Stimulated activated naive CD8-positive, alpha-beta T cell treated with anti-CD3 and anti-CD28 coated beads, Interleukin-15, Interleukin-2, amounts not matched to agents 100 ng/mL and 50 ng/mL, for 24 hours (primary cell): Measurements from ENCODE around the gene AP2M1.

Experiments
- H3K27ac Mint-ChIP-seq: one replicate; pipeline ENCODE4 v1.8.0; 2021; ENCODE audit warnings: mild to moderate bottlenecking, mixed read lengths
- H3K27me3 Mint-ChIP-seq: one replicate; pipeline ENCODE4 v1.8.0; 2021; ENCODE audit warnings: mixed read lengths
- H3K36me3 Mint-ChIP-seq: one replicate; pipeline ENCODE4 v1.8.0; 2021; ENCODE audit warnings: low read depth, mixed read lengths
- H3K4me1 Mint-ChIP-seq: one replicate; pipeline ENCODE4 v1.8.0; 2021; ENCODE audit warnings: low read depth, mixed read lengths
- H3K4me3 Mint-ChIP-seq: one replicate; pipeline ENCODE4 v1.8.0; 2021; ENCODE audit warnings: mild to moderate bottlenecking, mixed read lengths
- H3K9me3 Mint-ChIP-seq: one replicate; pipeline ENCODE4 v1.8.0; 2021; ENCODE audit warnings: mixed read lengths

Gene AP2M1

GRCh38 chr3:184174646-184175492 is at the start of gene AP2M1:
TSS of gene AP2M1 (plus strand) at chr3:184174855. CDS start at chr3:184176994, 2,139 bp downstream.
- no peaks in the 10 kb centered on the region for H3K27me3 Mint-ChIP-seq
- peaks cover 32% of the 10 kb centered on the region for H3K36me3 Mint-ChIP-seq
- no peaks in the 10 kb centered on the region for H3K9me3 Mint-ChIP-seq
- H3K4me3 Mint-ChIP-seq, result peak within 1 kb of the TSS; percentile 98
- peaks cover 33% of the 10 kb centered on the region for H3K4me1 Mint-ChIP-seq
- peak within 1 kb of the TSS; percentile 74 for H3K27ac Mint-ChIP-seq

- no peaks in the 10 kb centered on the region for H3K4me1 Mint-ChIP-seq
- no peaks in the 10 kb centered on the region for H3K9me3 Mint-ChIP-seq
- H3K27ac Mint-ChIP-seq, result no peak overlapping the region
- no peak overlapping the region for H3K4me3 Mint-ChIP-seq
- H3K36me3 Mint-ChIP-seq, result no peaks in the 10 kb centered on the region
- no peaks in the 10 kb centered on the region for H3K27me3 Mint-ChIP-seq
These were observed 48.6 kb upstream of the AP2M1 start for GRCh38 chr3:184126006-184126405.

GRCh38 chr3:184129012-184129411 is 45.6 kb upstream of the AP2M1 start:
- no peaks in the 10 kb centered on the region for H3K9me3 Mint-ChIP-seq
- no peaks in the 10 kb centered on the region for H3K27me3 Mint-ChIP-seq
- no peaks in the 10 kb centered on the region for H3K36me3 Mint-ChIP-seq
- H3K4me1 Mint-ChIP-seq, result peaks cover 8% of the 10 kb centered on the region
- H3K4me3 Mint-ChIP-seq, result no peak overlapping the region
- no peak overlapping the region for H3K27ac Mint-ChIP-seq

GRCh38 chr3:184132945-184133344 is 41.7 kb upstream of the AP2M1 start:
- H3K36me3 Mint-ChIP-seq, result peaks cover 17% of the 10 kb centered on the region
- no peaks in the 10 kb centered on the region for H3K9me3 Mint-ChIP-seq
- H3K27me3 Mint-ChIP-seq, result no peaks in the 10 kb centered on the region
- H3K4me3 Mint-ChIP-seq, result no peak overlapping the region
- no peak overlapping the region for H3K27ac Mint-ChIP-seq
- peaks cover 32% of the 10 kb centered on the region for H3K4me1 Mint-ChIP-seq

DNA sequence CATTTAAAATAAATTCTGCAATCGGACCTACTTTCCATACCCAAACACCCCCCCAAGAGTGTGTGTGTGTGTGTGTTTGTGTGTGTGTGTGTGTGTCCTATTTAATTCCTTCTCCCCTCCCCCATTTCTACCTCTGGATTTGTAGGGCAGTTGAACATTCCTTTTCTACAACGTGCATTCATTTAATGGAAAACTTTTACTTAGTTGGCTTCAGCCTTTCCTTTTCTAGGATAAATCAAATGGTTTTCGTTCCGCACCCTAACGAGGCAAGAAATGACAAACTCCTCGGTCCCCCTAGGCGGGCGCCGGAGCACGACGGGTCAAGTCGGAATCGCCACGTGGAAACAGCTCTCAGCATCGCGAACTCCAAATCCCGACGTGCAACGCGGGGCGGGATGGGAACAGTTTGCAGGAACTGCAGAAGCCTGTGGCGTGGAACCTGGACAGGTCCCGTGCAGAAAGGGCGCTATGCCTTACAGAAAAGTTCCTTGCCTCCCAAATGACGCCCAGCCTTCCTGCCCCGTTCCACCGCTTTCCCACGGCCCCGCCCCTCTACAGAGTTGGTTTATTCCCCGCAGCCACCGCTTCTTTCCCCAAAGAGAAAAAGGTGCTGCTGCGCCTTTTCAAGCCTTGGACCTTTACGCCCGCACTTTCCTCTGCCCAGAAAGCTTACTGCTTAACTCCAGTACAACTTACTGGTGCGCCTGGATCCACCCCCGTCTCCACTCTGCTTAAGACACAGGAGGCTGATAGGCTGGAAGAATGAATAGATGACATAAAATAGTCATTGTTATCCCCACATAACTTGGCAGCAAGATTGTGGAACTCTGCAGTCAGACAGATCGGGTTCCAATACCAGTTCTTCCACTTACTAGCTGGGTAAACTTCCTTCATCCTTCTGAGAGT is 40.6 kb upstream of the AP2M1 start:
- Mint-ChIP-seq H3K36me3 (peaks cover 19% of the 10 kb centered on the region), H3K9me3 (no peaks in the 10 kb centered on the region), H3K4me1 (peaks cover 33% of the 10 kb centered on the region), H3K4me3 (peak overlapping the region; percentile 97), H3K27me3 (no peaks in the 10 kb centered on the region), H3K27ac (peak overlapping the region; percentile 95)

GRCh38 chr3:184134746-184135148 is 39.9 kb upstream of the AP2M1 start:
- Mint-ChIP-seq H3K27ac (peak overlapping the region; percentile 95), H3K4me1 (peaks cover 33% of the 10 kb centered on the region), H3K36me3 (peaks cover 19% of the 10 kb centered on the region), H3K27me3 (no peaks in the 10 kb centered on the region), H3K9me3 (no peaks in the 10 kb centered on the region), H3K4me3 (peak overlapping the region; percentile 97)

DNA sequence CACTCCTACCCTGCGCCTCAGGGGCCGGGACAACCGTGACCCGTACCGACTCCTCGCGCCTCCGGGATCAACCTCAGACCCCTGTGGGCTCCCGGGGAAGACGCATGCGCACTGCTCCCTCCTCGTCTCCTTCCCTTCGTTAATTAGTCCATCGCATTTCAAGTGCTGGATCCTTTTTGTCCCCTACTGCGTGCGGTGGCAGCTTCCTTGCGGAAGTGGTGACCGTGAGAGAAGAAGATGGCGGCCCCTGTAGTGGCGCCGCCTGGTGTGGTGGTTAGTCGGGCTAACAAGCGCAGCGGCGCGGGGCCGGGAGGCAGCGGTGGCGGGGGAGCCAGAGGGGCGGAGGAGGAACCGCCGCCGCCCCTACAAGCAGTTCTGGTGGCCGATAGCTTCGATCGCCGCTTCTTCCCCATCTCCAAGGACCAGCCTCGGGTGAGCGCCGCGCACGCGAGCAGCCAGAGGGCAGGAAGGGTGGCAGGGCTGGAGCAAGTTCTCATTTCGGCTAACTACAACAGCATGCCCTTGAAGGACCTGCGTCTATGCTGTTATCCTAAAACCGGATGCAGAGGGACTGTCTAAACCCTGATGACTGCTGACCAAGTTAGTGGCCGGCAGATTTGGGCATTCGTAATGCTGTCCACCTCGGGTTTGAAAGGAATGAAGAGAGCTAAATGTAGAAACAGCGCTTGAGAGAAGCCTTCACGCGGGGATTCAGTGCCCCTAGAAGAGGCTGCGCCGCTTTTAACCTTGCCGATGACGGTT is 39.3 kb upstream of the AP2M1 start, which contains the start of gene EIF2B5:
TSS of gene EIF2B5 (plus strand) at position 210 of the 762 bp plus-strand sequence. CDS start at position 238, 28 bp downstream.
- no peaks in the 10 kb centered on the region for H3K27me3 Mint-ChIP-seq
- H3K4me1 Mint-ChIP-seq, result peaks cover 33% of the 10 kb centered on the region
- H3K27ac Mint-ChIP-seq, result peak within 1 kb of the TSS; percentile 95
- H3K9me3 Mint-ChIP-seq, result no peaks in the 10 kb centered on the region
- H3K4me3 Mint-ChIP-seq, result peak within 1 kb of the TSS; percentile 97
- H3K36me3 Mint-ChIP-seq, result peaks cover 25% of the 10 kb centered on the region

DNA sequence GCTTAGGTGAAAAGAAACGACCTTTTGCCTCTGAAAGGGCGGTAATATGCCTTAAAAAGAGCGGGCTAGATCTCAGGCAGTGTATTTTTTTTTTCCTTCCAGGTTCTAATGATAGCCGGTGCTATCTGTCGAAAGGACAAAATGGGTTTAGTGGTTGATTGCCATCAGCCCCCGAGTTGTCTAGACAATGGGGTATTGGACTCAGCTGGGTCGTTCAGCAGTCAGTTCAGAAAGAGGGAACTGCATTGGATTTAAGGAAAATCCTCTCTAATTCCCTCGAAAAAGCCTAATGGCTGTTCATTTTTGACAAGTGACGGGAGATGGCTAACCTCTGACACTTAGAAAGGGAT is 38.8 kb upstream of the AP2M1 start:
- Mint-ChIP-seq H3K27ac (peak overlapping the region; percentile 95), H3K4me3 (peak overlapping the region; percentile 97), H3K4me1 (peaks cover 33% of the 10 kb centered on the region), H3K36me3 (peaks cover 30% of the 10 kb centered on the region), H3K27me3 (no peaks in the 10 kb centered on the region), H3K9me3 (no peaks in the 10 kb centered on the region)

DNA sequence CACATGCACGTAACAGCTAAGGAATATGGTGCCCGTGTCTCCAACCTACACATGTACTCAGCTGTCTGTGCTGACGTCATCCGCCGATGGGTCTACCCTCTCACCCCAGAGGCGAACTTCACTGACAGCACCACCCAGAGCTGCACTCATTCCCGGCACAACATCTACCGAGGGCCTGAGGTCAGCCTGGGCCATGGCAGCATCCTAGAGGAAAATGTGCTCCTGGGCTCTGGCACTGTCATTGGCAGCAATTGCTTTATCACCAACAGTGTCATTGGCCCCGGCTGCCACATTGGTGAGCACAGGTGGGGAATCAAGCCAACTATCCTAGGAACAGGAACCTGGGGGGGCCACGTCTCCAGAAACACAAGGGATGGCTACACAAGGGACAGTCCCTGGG is 34.2 kb upstream of the AP2M1 start:
- H3K27ac Mint-ChIP-seq, result no peak overlapping the region
- peaks cover 69% of the 10 kb centered on the region for H3K36me3 Mint-ChIP-seq
- H3K4me3 Mint-ChIP-seq, result no peak overlapping the region
- no peaks in the 10 kb centered on the region for H3K9me3 Mint-ChIP-seq
- H3K27me3 Mint-ChIP-seq, result no peaks in the 10 kb centered on the region
- peaks cover 22% of the 10 kb centered on the region for H3K4me1 Mint-ChIP-seq

- Mint-ChIP-seq H3K4me1 (peaks cover 8% of the 10 kb centered on the region), H3K36me3 (peaks cover 63% of the 10 kb centered on the region), H3K9me3 (no peaks in the 10 kb centered on the region), H3K4me3 (no peak overlapping the region), H3K27ac (no peak overlapping the region), H3K27me3 (no peaks in the 10 kb centered on the region)
These were observed 32.5 kb upstream of the AP2M1 start for GRCh38 chr3:184142199-184142598.

DNA sequence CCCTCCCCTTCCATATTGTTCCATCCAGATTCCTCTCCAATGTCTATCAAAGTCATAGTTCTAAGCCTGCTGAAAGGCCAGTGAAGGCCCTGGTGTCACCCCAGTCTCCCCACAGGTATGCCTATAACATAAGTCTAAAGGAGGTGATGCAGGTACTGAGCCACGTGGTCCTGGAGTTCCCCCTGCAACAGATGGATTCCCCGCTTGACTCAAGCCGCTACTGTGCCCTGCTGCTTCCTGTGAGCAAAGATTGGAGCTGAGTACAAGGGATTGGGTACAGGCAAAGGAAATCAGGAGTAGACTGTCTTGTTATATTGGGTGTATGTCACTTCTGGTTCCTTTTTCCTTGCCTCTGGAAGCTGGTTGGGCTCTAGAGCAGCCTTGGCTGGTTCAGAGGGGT is 31.3 kb upstream of the AP2M1 start:
- Mint-ChIP-seq H3K4me1 (no peaks in the 10 kb centered on the region), H3K4me3 (no peak overlapping the region)

GRCh38 chr3:184144505-184144904 is 30.1 kb upstream of the AP2M1 start:
- Mint-ChIP-seq H3K36me3 (peaks cover 54% of the 10 kb centered on the region), H3K27me3 (no peaks in the 10 kb centered on the region), H3K27ac (no peak overlapping the region), H3K4me1 (no peaks in the 10 kb centered on the region), H3K4me3 (no peak overlapping the region), H3K9me3 (no peaks in the 10 kb centered on the region)

More for the DNA sequence above, 31.3 kb upstream of the AP2M1 start:
- Mint-ChIP-seq H3K36me3 (peaks cover 54% of the 10 kb centered on the region), H3K9me3 (no peaks in the 10 kb centered on the region), H3K27me3 (no peaks in the 10 kb centered on the region), H3K27ac (no peak overlapping the region)

DNA sequence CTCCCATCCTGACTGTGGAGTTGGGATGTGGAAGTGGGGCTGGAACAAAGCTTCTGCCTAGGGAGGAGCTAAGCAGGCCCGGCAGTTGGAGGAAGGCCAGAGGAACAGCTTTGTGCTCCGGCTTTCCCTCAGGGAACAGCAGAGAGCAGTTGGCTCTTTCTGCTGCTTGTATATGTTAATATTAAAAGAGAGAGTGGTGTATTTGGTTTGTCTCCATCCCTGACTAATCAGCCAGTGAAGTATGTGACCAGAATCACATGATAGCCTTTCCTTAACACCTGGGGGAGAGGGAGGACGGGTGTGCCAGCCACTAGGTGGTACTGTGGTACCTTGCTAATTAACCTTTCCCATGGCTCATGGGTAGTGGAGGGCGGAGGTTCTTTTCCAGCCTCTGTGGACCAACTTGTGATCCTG is 29.5 kb upstream of the AP2M1 start:
- H3K27ac Mint-ChIP-seq, result no peak overlapping the region

DNA sequence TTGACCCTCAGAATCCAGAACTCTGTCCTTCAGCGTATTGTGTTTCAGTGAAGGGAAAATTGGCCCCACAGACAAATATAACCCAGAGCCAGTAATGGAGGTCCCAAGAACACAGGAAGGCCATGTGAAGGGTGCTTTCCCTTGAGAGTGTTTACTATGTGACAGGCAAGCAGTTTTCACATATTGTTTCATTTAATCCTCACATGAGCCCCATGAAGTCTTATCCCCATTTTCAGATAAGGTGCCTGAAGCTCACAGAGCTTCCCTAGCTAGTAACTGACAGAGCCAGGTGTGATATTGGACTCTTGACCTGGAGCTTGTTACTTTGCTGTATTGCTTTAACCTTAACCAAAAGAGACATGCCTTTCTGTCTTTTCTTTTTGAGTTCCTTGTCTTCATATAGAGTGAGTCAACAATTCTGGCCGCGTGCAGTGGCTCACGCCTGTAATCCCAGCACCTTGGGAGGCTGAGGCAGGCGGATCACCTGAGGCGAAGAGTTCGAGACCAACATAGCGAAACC is 28.8 kb upstream of the AP2M1 start:
- H3K27ac Mint-ChIP-seq, result no peak overlapping the region
- H3K4me1 Mint-ChIP-seq, result no peaks in the 10 kb centered on the region
- peaks cover 42% of the 10 kb centered on the region for H3K36me3 Mint-ChIP-seq

More for the DNA sequence above, 29.5 kb upstream of the AP2M1 start:
- H3K4me3 Mint-ChIP-seq, result no peak overlapping the region
- H3K4me1 Mint-ChIP-seq, result no peaks in the 10 kb centered on the region
- H3K27me3 Mint-ChIP-seq, result no peaks in the 10 kb centered on the region
- H3K9me3 Mint-ChIP-seq, result no peaks in the 10 kb centered on the region
- H3K36me3 Mint-ChIP-seq, result peaks cover 49% of the 10 kb centered on the region

More for the DNA sequence above, 28.8 kb upstream of the AP2M1 start:
- Mint-ChIP-seq H3K4me3 (no peak overlapping the region), H3K27me3 (no peaks in the 10 kb centered on the region), H3K9me3 (no peaks in the 10 kb centered on the region)
